Cardiac muscle cell (in vitro differentiated cells and primary cell): ENCODE results near the gene DICER1. TPM values are rescaled to one million over a fixed set of nuclear protein-coding genes. Genes with fewer than 3 reads are reported as not detected.
"Not testable (repeated sequence)": the region's sequence is repeated elsewhere in the genome, so short reads cannot be mapped to it uniquely, and the experiment has no call there.

Experiments used
- DNase-seq, 2 donors: peaks; one replicate each; pipeline versions ENCODE4 v3.0.0 to v3.0.0-alpha.2; 2010 to 2017; ENCODE audit warnings: low read depth in 1 of 2, low spot score in 1 of 2
- H3K27ac ChIP-seq: fragments of 200-600 bp; sonication (generic); 2 replicates; pipeline ENCODE4 v1.5.1; 2016
- H3K27me3 ChIP-seq: fragments of 200-600 bp; sonication (generic); 2 replicates; pipeline ENCODE4 v1.6.0; 2016; ENCODE audit warnings: control low read depth
- H3K36me3 ChIP-seq: fragments of 200-600 bp; sonication (generic); 2 replicates; pipeline ENCODE4 v1.5.1; 2016; ENCODE audit warnings: control low read depth
- H3K4me1 ChIP-seq: fragments of 200-600 bp; sonication (generic); 2 replicates; pipeline ENCODE4 v1.8.1; 2017; ENCODE audit warnings: low read depth, mild to moderate bottlenecking, mixed run types
- H3K4me3 ChIP-seq: fragments of 200-600 bp; sonication (generic); 2 replicates; pipeline ENCODE4 v1.5.1; 2016; ENCODE audit warnings: mild to moderate bottlenecking
- H3K9me3 ChIP-seq: fragments of 200-600 bp; sonication (generic); 2 replicates; pipeline ENCODE4 v1.5.1; 2017; ENCODE audit warnings: low read depth, mild to moderate bottlenecking, control low read depth
- polyA plus RNA-seq: library from polyadenylated mRNA; unstranded; fragments of >200 nt; fragmentation: Nextera tagmentation; extraction: Ambion mirVana; gene quantifications from 2 replicates; pipeline ENCODE4 v1.2.1, GENCODE V29; 2016
- total RNA-seq: library from RNA; depleted of rRNA; stranded (reverse); fragments of >200 nt; gene quantifications from 2 replicates; pipeline ENCODE4 v1.2.3, GENCODE V29; 2016
- TF ChIP-seq, protein P1 (sequence below): IDR thresholded peaks from 2 replicates; pipeline ENCODE4 v1.5.1; 2012; ENCODE audit warnings: low read depth, mild to moderate bottlenecking, low read length

DICER1 gene
- total and polyA plus RNA-seq, 2 experiments from 2014 or later = 14.6 to 69.8 TPM

DNA sequence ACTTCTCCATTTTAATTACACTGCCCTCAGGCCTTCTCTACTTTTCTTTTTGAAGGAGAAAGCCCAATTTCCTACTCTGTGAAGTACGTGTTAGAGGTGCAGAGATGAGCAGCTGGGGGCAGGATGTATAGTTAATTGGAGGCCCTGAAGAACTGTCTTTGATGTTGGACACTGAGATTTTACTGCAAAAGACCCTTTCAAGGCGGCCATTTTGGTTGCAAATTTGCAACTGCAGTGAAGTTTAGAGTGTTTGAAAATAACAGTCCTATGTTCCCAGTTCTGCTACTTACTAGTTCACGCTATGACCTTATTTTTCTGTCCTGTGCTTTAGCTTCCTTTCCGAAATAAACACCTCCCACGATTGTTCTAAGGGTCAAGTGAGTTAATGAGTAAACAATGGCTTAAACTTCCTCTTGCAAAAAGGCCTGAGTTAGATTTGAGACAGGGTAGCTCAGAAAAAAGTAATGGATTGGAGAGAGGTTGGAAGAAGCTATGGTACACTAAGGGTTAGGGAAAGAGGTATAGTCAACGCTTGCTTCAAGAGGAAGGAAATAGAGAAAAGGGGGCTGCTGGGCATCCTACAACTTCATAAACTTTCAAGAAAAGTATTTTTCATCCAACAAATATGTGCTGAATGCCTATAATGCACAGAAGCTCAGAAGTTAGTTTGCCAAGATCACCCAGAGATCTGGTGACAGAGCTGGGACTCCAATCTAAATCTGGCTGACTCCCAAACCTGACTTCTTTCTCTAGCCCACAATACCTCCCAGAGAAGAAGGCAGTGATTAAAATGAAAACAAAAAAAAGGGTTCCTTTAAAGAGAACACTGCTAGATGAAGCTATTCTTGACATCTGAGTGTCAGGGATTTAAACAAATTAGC lies 26.4 kb upstream of the DICER1 start:
- H3K4me3 ChIP-seq = no peak overlapping the region
- no peaks in the 10 kb centered on the region for H3K9me3 ChIP-seq
- H3K36me3 ChIP-seq = no peaks in the 10 kb centered on the region
- TF ChIP-seq, protein P1, sequence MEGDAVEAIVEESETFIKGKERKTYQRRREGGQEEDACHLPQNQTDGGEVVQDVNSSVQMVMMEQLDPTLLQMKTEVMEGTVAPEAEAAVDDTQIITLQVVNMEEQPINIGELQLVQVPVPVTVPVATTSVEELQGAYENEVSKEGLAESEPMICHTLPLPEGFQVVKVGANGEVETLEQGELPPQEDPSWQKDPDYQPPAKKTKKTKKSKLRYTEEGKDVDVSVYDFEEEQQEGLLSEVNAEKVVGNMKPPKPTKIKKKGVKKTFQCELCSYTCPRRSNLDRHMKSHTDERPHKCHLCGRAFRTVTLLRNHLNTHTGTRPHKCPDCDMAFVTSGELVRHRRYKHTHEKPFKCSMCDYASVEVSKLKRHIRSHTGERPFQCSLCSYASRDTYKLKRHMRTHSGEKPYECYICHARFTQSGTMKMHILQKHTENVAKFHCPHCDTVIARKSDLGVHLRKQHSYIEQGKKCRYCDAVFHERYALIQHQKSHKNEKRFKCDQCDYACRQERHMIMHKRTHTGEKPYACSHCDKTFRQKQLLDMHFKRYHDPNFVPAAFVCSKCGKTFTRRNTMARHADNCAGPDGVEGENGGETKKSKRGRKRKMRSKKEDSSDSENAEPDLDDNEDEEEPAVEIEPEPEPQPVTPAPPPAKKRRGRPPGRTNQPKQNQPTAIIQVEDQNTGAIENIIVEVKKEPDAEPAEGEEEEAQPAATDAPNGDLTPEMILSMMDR = no peak
- peak in 1 of 2 donors; percentile 50 for DNase-seq
- no peaks in the 10 kb centered on the region for H3K4me1 ChIP-seq
- peaks cover 8% of the 10 kb centered on the region for H3K27me3 ChIP-seq
- H3K27ac ChIP-seq = no peak overlapping the region

DNA sequence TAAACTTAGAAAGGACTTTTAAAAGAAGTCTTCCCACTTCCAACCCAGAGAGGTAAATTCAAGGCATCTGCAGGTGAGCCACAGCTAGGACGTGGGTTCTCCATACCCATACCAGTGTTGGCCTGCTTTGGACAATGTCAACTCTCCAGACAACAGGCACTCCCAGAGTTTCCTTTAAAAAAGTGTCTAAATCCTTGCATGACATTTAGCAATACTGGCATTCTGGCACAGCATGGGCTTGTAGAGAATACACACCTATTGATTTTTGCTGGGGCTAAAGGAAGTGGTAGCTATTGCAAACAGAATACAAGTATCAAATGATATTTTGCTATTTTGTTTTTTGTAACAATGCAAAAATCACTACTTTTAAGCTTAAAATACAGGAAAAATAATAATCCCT lies 25.8 kb upstream of the DICER1 start:
- TF ChIP-seq, protein P1 = no peak
- Histone ChIP-seq H3K4me1 (no peaks in the 10 kb centered on the region), H3K4me3 (no peak overlapping the region), H3K36me3 (no peaks in the 10 kb centered on the region), H3K9me3 (no peaks in the 10 kb centered on the region), H3K27ac (no peak overlapping the region), H3K27me3 (peaks cover 8% of the 10 kb centered on the region)
- no peak for DNase-seq

DNA sequence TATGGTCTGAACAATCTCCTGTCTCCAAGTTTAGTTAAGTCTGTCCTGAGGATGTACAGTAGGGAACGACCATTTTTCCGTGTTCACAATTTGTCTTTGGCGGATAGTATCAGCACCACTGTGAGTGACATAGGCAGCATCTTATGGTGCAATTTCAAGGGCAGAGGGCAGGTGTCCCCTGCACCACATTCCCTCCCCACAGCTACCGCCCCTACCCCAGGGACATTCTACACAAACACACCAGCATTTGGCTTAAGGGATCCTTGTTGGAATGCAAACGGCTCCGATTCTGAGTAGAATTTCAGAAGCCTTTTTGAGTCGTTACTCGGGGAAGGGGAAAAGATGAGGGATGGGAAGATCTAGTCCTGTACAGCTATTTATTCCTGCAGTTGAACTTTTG lies 25.1 kb upstream of the DICER1 start:
- Histone ChIP-seq H3K27me3 (peaks cover 8% of the 10 kb centered on the region), H3K4me1 (no peaks in the 10 kb centered on the region), H3K9me3 (no peaks in the 10 kb centered on the region), H3K27ac (no peak overlapping the region), H3K4me3 (no peak overlapping the region), H3K36me3 (no peaks in the 10 kb centered on the region)
- TF ChIP-seq, protein P1 = no peak
- DNase-seq = no peak

DNA sequence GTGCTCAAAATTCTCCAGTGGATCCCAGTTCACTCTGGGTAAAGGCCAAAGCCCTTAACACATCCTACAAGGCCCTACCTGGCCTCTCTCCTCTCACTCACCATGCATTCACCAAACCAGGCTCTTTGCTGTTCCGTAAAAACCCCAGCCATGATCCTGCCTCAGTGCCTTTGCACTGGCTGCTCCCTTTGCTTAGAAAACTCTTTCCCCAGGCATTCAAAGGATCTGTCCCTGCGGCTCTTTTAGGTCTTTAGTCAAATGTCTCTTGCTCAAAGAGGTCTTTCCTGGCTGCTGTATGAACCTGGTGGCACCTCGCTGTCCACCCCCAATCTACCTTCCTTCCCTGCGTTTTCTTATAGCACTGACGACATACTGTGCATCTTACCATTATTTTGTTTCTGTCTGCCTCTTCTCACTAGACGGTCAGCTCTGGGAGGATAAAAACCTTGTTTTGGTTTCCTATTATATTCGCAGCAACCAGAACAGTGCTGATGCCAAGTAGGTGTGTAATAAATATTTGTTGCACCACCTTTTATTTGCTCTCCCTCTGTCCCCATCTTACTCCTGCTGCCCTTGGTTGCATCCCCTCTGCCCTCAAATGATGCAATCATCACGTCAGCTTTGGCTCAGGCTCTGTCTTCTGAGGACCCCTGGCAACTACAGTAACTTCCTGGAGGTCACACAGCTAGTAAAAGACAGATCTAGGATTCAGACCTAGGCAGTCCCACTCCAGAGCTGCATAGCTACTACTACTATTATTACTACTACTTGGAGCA lies 23.8 kb upstream of the DICER1 start:
- no peak overlapping the region for H3K27ac ChIP-seq
- no peaks in the 10 kb centered on the region for H3K9me3 ChIP-seq
- H3K36me3 ChIP-seq = no peaks in the 10 kb centered on the region
- TF ChIP-seq, protein P1 = no peak
- H3K4me3 ChIP-seq = no peak overlapping the region
- DNase-seq = peak in 1 of 2 donors; percentile 12
- peaks cover 8% of the 10 kb centered on the region for H3K27me3 ChIP-seq
- H3K4me1 ChIP-seq = no peaks in the 10 kb centered on the region

DNA sequence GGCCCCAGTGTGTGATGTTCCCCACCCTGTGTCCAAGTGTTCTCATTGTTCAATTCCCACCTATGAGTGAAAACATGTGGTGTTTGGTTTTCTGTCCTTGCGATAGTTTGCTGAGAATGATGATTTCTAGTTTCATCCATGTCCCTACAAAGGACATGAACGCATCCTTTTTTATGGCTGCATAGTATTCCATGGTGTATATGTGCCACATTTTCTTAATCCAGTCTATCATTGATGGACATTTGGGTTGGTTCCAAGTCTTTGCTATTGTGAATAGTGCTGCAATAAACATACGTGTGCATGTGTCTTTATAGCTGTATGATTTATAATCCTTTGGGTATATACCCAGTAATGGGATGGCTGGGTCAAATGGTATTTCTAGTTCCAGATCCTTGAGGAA lies 18.3 kb upstream of the DICER1 start:
- not testable (repeated sequence) for H3K4me1 ChIP-seq, H3K27ac ChIP-seq, H3K9me3 ChIP-seq, H3K27me3 ChIP-seq, DNase-seq, H3K4me3 ChIP-seq, H3K36me3 ChIP-seq

DNA sequence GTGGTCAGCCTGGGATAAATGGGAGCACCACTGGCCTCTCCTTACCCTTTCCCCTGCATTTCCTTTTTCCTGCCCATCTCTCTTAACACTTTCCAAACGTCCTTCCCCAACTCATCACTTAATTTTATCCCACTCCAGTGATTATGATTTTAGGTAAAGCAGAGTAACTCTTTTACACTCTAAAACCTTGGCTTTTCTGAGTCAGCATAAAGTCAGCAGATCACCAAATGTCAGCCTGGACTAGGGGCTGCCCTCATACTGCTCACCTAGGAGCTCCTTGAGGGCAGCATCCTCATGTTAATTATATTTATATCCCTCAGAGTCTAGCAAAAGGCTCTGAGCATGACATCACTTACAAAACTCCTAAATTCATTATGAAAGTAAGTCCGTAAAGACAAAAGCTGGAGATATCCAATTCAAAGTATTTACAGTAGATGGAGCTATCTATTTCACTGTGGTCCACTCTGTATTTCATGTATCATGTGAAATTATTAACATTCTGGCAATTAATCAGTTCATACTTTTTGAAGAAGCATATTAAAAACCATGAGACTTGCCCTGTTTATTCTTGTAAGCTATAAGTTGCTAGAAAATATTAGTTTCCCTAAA lies 17.0 kb upstream of the DICER1 start:
- Histone ChIP-seq H3K27me3 (no peaks in the 10 kb centered on the region), H3K36me3 (no peaks in the 10 kb centered on the region), H3K27ac (no peak overlapping the region), H3K9me3 (no peaks in the 10 kb centered on the region), H3K4me3 (no peak overlapping the region), H3K4me1 (no peaks in the 10 kb centered on the region)
- TF ChIP-seq, protein P1 = peak; percentile 34
- DNase-seq = peak in 1 of 2 donors; percentile 41
